Endothelial cell of hepatic sinusoid (primary cell): ENCODE measurements around the gene POGZ.

Experiments
- in situ Hi-C: cut with HindIII; loops from 2 replicates; pipeline ENCODE4 v1.10.0; 2017; ENCODE audit warnings: low sequenced_read_pairs

POGZ gene

GRCh38 chr1:151384584-151384983, 74.7 kb downstream of the POGZ start:
- in situ Hi-C loops, result no loop called here

- in situ Hi-C loops, result no loop called here
Observed at GRCh38 chr1:151377150-151377884, 82.0 kb downstream of the POGZ start.

GRCh38 chr1:151373196-151373595, 86.1 kb downstream of the POGZ start:
- in situ Hi-C loops, result no loop called here

- in situ Hi-C loops, result no loop called here
Observed at GRCh38 chr1:151372058-151372934, 87.0 kb downstream of the POGZ start, which contains the start of gene SELENBP1. Gene SELENBP1 (minus strand): TSS chr1:151372705. CDS start chr1:151372641, 64 bp downstream.

GRCh38 chr1:151371370-151372057, 87.8 kb downstream of the POGZ start:
- in situ Hi-C loops, result no loop called here

GRCh38 chr1:151370211-151370911, 88.9 kb downstream of the POGZ start:
- in situ Hi-C loops, result no loop called here

- in situ Hi-C loops, result no loop called here
Observed at GRCh38 chr1:151369621-151370048, 89.7 kb downstream of the POGZ start.

- in situ Hi-C loops, result no loop called here
Observed at GRCh38 chr1:151369302-151369610, 90.0 kb downstream of the POGZ start.

- in situ Hi-C loops, result no loop called here
Observed at GRCh38 chr1:151368393-151369301, 90.6 kb downstream of the POGZ start.

GRCh38 chr1:151367658-151368392, 91.5 kb downstream of the POGZ start:
- in situ Hi-C loops, result no loop called here

- in situ Hi-C loops, result no loop called here
Observed at GRCh38 chr1:151364996-151365395, 94.3 kb downstream of the POGZ start.

- in situ Hi-C loops, result no loop called here
Observed at GRCh38 chr1:151362308-151363155, 96.8 kb downstream of the POGZ start.

- in situ Hi-C loops, result no loop called here
Observed at GRCh38 chr1:151361883-151362282, 97.4 kb downstream of the POGZ start.

GRCh38 chr1:151356696-151357095, 102.6 kb downstream of the POGZ start:
- in situ Hi-C loops, result no loop called here
